NCI-H526 treated with DMSO at 0.1 percent for 48 hours (cell line): ENCODE data around the gene DUSP7.

Experiments
- DNase-seq: peaks from one replicate; lab custom pipeline; 2025; lab: John Stamatoyannopoulos, UW

DUSP7 gene

GRCh38 chr3:52086976-52087663 lies 30.7 kb upstream of the DUSP7 start:
- DNase-seq: no peak

- no peak for DNase-seq
These were observed 30.1 kb upstream of the DUSP7 start for GRCh38 chr3:52086461-52086860.

- no peak for DNase-seq
These were observed 29.4 kb upstream of the DUSP7 start for GRCh38 chr3:52085681-52086282.

GRCh38 chr3:52084954-52085680 lies 28.7 kb upstream of the DUSP7 start:
- no peak for DNase-seq

GRCh38 chr3:52084216-52084945 lies 28.0 kb upstream of the DUSP7 start:
- DNase-seq: no peak

GRCh38 chr3:52083556-52084087 lies 27.3 kb upstream of the DUSP7 start:
- no peak for DNase-seq

GRCh38 chr3:52082951-52083350 lies 26.6 kb upstream of the DUSP7 start:
- DNase-seq: no peak

DNA sequence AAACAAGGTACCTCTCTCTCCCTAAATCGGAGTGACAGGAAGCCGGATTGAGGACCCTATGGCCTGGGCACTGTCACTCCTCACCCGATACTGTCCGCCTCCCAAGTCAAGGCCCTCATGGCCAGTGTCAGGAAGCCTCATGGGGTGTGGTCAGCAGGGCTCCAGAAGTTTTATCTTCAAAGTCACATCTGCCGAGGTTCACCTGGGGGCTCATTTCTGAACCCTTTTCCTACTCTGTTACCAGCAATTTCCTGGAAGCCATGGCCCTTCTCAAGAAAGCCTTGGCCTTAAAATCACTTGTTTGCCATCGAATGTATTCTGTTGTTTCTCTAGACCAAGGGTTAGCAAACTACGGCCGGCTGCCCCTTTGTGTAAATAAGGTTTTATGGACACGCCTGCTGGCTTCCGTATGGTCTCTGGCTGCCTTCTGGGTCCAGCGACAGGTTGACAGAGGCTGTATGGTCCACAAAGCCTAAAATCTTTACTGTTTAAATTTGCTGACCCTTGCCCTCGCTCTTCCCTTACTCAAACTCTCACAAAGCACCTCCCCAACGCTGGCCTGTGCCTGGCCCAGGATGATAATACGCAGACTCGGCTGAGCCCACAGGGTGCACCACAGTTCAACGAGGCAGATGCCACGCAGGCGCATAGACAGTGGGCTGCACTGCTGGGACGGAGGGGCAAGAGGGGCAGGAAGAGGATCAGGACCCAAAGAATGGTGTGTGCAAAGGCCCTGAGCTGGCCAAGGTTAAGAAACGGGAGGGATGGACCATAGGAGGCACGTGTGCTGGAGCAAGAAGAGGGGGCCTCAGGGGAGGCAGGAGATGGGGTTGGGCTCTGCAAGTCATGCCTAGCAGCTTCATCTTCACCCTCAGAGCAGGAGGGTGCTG lies 24.7 kb upstream of the DUSP7 start:
- no peak for DNase-seq

GRCh38 chr3:52079958-52080357 lies 23.6 kb upstream of the DUSP7 start:
- no peak for DNase-seq

DNA sequence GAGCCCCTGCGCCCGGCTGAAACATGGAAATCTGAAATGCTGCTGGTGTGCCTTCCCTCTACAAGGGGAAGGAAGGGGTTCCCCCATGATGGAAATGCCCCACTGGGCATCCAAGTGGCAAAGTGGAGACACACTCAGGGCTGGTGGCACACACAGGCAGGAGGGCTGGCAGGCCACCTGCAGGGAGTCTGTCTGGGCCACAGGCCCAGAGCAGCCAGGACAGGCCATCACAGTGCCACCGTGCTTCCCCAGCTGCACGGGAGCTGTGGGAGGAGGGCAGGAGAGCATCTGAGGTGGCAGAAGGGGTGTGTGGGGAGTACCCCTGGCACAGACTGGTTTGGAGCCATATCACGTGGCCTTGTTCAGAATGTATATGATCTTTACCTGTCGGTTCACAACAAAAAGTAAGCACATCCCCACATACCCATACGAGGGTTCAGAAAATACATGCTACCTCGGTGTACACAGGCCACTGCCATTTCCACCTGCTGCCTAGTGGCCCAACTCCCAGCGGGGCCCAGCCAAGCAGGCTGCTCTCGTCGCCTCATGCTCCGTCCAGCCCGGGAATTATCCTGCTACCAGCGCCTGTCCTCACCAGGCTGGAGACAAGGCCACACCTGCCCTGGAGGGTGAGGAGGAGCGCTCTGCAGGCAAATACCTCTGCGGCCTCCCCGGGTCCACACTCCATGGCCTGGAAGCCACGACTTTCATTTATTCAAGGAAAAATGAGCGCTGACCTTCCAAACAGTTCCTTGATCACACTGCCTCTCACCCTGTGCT lies 22.6 kb upstream of the DUSP7 start:
- no peak for DNase-seq

DNA sequence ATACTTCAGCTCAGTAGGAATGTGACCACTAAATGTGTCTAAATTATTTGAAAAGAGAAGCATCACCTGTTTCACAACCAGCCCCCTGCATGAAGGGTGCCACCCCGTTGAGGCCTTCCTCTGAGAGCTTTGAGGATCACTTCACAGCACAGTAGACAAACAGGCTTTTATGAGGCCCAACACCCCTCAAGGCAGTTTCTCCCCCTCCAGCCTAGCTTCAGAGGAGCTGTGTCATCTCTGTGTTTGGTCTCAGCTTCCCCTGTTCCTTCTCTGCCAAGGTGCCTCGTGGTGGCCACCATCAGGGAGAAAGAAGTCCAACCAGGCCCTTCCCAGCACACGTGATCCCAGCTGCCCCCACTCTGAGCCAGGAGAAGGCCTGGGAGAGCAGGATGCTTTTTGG lies 21.6 kb upstream of the DUSP7 start:
- no peak for DNase-seq

GRCh38 chr3:52076896-52077780 lies 20.8 kb upstream of the DUSP7 start:
- DNase-seq: no peak

- no peak for DNase-seq
These were observed 17.1 kb upstream of the DUSP7 start for GRCh38 chr3:52073490-52073889.

GRCh38 chr3:52072471-52072870 lies 16.1 kb upstream of the DUSP7 start:
- no peak for DNase-seq

- DNase-seq: no peak
These were observed 15.6 kb upstream of the DUSP7 start for GRCh38 chr3:52072020-52072419.

GRCh38 chr3:52070724-52071621 lies 14.6 kb upstream of the DUSP7 start:
- DNase-seq: no peak

GRCh38 chr3:52069855-52070254 lies 13.5 kb upstream of the DUSP7 start:
- no peak for DNase-seq

DNA sequence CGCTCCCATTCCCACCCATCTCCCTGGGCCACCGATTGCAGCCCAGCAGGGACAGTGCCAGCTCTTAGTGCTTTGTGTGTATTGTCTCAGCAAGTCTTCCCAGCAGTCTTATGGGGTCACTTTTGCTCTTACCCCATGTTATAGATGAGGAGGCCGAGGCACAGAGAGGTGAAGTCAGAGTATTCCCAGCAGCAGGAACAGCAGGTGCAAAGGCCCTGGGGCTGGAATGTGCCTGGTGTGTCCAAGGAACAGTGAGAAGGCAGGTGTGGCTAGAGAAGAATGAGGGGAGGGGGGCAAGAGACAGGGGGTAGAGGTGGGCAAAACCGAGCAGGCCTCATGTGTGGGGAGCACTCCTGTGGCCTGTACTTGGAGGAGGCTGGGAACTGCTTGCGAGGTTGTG lies 12.8 kb upstream of the DUSP7 start:
- DNase-seq: no peak

- no peak for DNase-seq
These were observed 12.4 kb upstream of the DUSP7 start for GRCh38 chr3:52068730-52069129.
